ENCODE data around the gene CXXC1.

Gene CXXC1

DNA sequence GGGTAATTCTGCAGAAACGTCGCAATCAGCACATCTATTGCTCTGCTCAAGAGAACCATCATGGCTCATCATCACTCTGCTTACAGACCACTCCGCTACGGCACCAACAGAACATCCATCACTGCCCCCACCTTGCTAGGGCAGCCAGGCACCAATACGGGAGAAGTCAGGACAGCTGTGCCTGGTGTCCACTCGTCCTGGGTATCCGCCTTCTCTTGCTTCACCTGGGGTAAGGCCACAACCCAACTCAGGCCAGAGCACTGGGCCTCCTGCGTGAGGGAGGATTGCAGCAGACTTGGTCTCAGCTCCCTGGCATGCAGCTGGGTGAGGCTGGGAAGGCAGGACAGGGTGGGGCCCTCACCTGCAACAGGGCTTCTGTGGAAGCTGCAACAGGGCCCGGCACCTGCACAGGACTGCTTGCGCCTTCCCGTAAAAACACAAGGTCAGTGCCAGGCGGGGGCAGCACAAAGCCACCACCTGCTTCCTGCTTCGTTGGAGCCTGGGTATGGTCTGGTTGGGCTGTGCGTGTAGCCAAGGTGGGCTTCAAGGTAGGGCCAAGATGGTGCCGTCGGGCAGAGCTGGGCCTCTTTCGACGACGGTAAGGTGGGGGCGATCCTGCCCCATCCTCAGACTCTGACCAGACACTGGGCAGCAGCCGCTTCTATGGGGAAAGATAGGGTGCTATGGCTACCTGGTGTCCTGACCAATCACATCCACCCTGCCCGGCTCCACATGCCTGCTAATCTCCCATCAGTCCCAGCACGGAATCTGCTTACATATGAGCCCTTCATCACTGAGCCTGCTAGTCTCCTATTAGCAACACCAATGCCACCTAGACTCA, 14.1 kb downstream of the CXXC1 start:
- Histone ChIP-seq H3K4me2 (ENCODE audit: low read depth, low read length) (no peak overlapping the region), H3K27me3 (replicated peaks; ENCODE audit: insufficient read depth, low read length) (no peaks in the 10 kb centered on the region), H3F3A (ENCODE audit: insufficient read depth, low read length) (peaks cover 13% of the 10 kb centered on the region; the same call in 1 of the 2 replicates), H3K79me2 (ENCODE audit: low read length) (peaks cover 20% of the 10 kb centered on the region), H4K20me1 (ENCODE audit: insufficient read depth, low read length) (no peaks in the 10 kb centered on the region), H3K36me3 (replicated peaks; ENCODE audit: insufficient read depth, low read length) (peaks cover 27% of the 10 kb centered on the region), H3K9me2 (replicated peaks; ENCODE audit: insufficient read depth, low read length) (no peaks in the 10 kb centered on the region), H2AFZ (ENCODE audit: low read length) (no peak overlapping the region), H3K4me1 (ENCODE audit: low read length) (0 out of 2 replicates have a peak, but pooled peaks cover 3% of the 10 kb centered on the region), H3K4me3 (ENCODE audit: low read length) (no peak overlapping the region), H3K9me3 (replicated peaks; ENCODE audit: insufficient read depth, low read length) (no peaks in the 10 kb centered on the region), H3K27ac (ENCODE audit: low read length) (no peak overlapping the region), H3K9ac (ENCODE audit: low read length) (no peak overlapping the region)
- DNase-seq: no peak
- TF ChIP-seq EZH2 (optimal IDR thresholded peaks at IDR 0.05; ENCODE audit: low read depth, low read length) (no peak), EZH2phosphoT487 (IDR thresholded peaks at IDR 0.05; ENCODE audit: low read length) (no peak)
- TF ChIP-seq, protein P1, sequence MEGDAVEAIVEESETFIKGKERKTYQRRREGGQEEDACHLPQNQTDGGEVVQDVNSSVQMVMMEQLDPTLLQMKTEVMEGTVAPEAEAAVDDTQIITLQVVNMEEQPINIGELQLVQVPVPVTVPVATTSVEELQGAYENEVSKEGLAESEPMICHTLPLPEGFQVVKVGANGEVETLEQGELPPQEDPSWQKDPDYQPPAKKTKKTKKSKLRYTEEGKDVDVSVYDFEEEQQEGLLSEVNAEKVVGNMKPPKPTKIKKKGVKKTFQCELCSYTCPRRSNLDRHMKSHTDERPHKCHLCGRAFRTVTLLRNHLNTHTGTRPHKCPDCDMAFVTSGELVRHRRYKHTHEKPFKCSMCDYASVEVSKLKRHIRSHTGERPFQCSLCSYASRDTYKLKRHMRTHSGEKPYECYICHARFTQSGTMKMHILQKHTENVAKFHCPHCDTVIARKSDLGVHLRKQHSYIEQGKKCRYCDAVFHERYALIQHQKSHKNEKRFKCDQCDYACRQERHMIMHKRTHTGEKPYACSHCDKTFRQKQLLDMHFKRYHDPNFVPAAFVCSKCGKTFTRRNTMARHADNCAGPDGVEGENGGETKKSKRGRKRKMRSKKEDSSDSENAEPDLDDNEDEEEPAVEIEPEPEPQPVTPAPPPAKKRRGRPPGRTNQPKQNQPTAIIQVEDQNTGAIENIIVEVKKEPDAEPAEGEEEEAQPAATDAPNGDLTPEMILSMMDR (IDR thresholded peaks at IDR 0.05; ENCODE audit: low read length): no peak

DNA sequence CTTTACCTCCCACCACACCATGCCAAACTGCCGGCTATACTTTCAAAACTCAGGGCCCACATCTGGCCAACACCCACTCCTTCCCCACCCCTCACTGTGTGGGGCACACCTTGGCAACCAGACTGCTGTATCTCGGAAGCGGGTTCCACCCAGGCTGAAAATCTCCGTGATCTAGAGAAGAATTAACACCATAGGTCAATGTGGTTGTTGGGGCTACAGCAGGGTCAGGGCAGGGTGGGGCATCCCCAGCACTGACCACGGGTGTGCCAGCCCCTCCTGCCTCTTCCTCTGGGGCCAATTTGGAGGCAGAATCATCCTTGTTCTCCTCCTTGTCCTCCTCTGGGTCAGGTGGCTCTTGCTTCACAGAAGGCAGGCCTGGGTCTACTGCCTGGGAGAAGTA, 14.9 kb downstream of the CXXC1 start:
- no peaks in the 10 kb centered on the region for H3K9me2 ChIP-seq (replicated peaks; ENCODE audit: insufficient read depth, low read length)
- TF ChIP-seq, protein P1 (IDR thresholded peaks at IDR 0.05; ENCODE audit: low read length): no peak
- TF ChIP-seq EZH2 (optimal IDR thresholded peaks at IDR 0.05; ENCODE audit: low read depth, low read length): no peak
- no peak for TF ChIP-seq EZH2phosphoT487 (IDR thresholded peaks at IDR 0.05; ENCODE audit: low read length)
- DNase-seq: no peak
- no peaks in the 10 kb centered on the region for H3K27me3 ChIP-seq (replicated peaks; ENCODE audit: insufficient read depth, low read length)
- H3K4me2 ChIP-seq (ENCODE audit: low read depth, low read length): no peak overlapping the region
- H2AFZ ChIP-seq (ENCODE audit: low read length): no peak overlapping the region
- no peaks in the 10 kb centered on the region for H4K20me1 ChIP-seq (ENCODE audit: insufficient read depth, low read length)
- H3K9ac ChIP-seq (ENCODE audit: low read length): no peak overlapping the region
- no peaks in the 10 kb centered on the region for H3K9me3 ChIP-seq (replicated peaks; ENCODE audit: insufficient read depth, low read length)
- peaks cover 6% of the 10 kb centered on the region; the same call in 1 of the 2 replicates for H3K4me1 ChIP-seq (ENCODE audit: low read length)
- peaks cover 13% of the 10 kb centered on the region for H3K79me2 ChIP-seq (ENCODE audit: low read length)
- peaks cover 18% of the 10 kb centered on the region; the same call in 1 of the 2 replicates for H3F3A ChIP-seq (ENCODE audit: insufficient read depth, low read length)
- no peak overlapping the region for H3K27ac ChIP-seq (ENCODE audit: low read length)
- no peak overlapping the region for H3K4me3 ChIP-seq (ENCODE audit: low read length)
- H3K36me3 ChIP-seq (replicated peaks; ENCODE audit: insufficient read depth, low read length): peaks cover 27% of the 10 kb centered on the region

DNA sequence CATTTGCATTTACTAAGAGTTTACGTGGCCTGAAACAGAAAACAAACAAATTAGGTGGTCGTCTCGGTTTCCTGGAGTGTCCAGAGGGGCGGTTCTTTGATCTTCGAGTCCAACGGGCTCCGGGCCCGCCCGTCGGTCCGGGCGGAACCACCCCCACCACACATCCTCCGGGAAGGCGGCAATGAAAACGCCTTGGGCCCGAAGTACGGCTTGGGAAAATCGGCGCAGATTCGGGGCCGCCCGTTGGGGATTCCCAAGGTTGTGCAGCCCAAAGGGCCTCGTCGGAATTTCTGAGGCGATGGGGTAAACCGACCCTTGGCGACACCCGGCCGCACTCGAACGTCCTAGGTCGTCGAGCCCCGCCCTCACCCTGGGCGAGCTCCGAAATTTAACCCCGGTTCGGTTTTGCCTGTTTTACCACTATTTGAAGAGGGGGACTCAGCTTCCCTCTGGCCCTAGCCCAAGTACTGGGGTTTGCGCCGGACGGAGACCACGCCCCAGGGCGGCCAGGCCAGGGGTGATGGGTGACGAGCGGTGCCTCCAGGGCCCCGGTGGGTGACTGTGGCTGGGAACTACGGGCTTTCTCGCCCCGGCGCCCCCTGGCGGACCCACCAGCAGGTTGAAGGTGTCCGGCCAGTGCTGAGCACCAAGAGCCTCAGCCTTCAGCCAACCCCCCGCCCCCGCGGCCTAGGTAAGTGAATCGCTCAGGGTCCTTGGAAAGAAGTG, 19.3 kb downstream of the CXXC1 start:
- peak; percentile 85 for DNase-seq
- peaks cover 12% of the 10 kb centered on the region; the same call in 1 of the 2 replicates for H3K36me3 ChIP-seq (replicated peaks; ENCODE audit: insufficient read depth, low read length)
- no peaks in the 10 kb centered on the region for H3K9me2 ChIP-seq (replicated peaks; ENCODE audit: insufficient read depth, low read length)
- no peaks in the 10 kb centered on the region for H3K27me3 ChIP-seq (replicated peaks; ENCODE audit: insufficient read depth, low read length)
- H3K4me2 ChIP-seq (ENCODE audit: low read depth, low read length): peak overlapping the region; percentile 60
- no peaks in the 10 kb centered on the region for H4K20me1 ChIP-seq (ENCODE audit: insufficient read depth, low read length)
- no peaks in the 10 kb centered on the region for H3K79me2 ChIP-seq (ENCODE audit: low read length)
- no peaks in the 10 kb centered on the region for H3K9me3 ChIP-seq (replicated peaks; ENCODE audit: insufficient read depth, low read length)
- peak overlapping the region; percentile 33; the same call in 1 of the 2 replicates for H3K27ac ChIP-seq (ENCODE audit: low read length)
- H3K4me1 ChIP-seq (ENCODE audit: low read length): peaks cover 16% of the 10 kb centered on the region; the same call in 1 of the 2 replicates
- H3F3A ChIP-seq (ENCODE audit: insufficient read depth, low read length): peaks cover 20% of the 10 kb centered on the region; the same call in 1 of the 2 replicates
- H2AFZ ChIP-seq (ENCODE audit: low read length): peak overlapping the region; percentile 50
- H3K4me3 ChIP-seq (ENCODE audit: low read length): peak overlapping the region; percentile 53
- peak overlapping the region; percentile 38; the same call in 1 of the 2 replicates for H3K9ac ChIP-seq (ENCODE audit: low read length)
- TF ChIP-seq, protein P1 (IDR thresholded peaks at IDR 0.05; ENCODE audit: low read length): peak; percentile 85
- TF ChIP-seq EZH2 (optimal IDR thresholded peaks at IDR 0.05; ENCODE audit: low read depth, low read length) (no peak), EZH2phosphoT487 (IDR thresholded peaks at IDR 0.05; ENCODE audit: low read length) (no peak)
